Hippocampal formation (tissue), 2 donors: ENCODE measurements around the gene RMND1.
A peak's percentile ranks its signal among the peaks of the same experiment; 100 is the strongest.
"Not testable (repeated sequence)": the region's sequence is repeated elsewhere in the genome, so short reads cannot be mapped to it uniquely, and the experiment has no call there.

Source experiments
- DNase-seq, 2 donors: peaks; one replicate each; lab custom pipeline; 2025; lab: John Stamatoyannopoulos, UW

The RMND1 gene

DNA sequence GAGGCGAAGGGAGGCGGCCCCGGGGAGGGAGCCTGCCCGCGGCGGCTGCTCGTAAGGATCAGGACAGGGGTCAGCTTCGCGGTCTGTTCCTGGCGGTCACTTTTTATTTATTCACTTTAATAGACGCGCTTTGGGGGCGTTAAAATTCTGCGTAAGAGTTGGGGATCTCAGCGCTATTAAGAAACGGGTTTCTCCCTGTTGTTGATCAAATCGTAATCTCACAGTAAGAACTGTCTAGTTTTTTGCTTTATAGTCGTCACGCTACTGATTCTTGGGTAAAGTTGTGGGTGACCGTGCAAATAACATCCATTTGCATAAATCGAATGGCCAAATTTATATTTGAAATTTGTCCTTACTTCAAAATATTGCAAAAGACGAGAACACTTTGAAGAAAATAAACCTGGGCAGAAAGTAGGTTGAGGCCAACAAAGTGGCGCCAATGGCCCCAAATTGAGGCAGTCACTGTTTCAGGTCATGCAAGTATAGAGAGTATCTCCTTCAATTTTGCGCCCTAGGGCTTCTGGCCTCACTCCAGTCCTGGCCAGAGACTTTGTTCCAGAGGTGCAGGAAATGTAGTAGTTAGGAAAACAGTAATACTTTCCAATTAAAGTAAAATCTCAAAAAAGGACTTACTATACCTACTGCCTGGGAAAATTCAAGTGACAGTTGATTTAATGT is 963 bp upstream of the RMND1 start:
- DNase-seq: no peak

DNA sequence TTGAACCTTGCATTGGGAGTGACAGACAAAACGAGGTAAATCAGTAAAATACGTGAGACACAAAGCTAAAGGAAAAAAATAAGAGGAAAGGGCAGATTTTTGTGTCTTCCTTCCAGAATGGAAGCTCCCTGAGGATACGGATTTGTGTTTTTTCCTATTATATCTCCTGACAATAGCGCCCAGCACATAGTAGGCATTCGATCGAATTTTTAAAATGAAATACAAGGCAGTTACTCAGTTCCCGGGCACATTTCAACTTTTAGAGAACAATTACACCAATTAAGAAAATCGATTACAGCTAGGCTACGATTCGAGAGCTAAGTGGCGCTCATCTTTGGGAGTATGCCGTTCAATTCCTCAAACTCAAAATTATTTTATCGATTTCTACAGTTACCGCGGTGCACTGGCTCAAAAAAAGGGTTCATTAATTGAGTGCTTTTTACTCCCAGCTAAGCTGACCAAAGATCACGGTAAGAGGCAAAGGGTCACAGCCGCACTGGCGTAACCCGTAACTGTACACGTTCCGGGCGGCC is 443 bp downstream of the RMND1 start:
- no peak for DNase-seq

- DNase-seq: not testable (repeated sequence)
Measured at GRCh38 chr6:151450928-151451327, 998 bp downstream of the RMND1 start.

DNA sequence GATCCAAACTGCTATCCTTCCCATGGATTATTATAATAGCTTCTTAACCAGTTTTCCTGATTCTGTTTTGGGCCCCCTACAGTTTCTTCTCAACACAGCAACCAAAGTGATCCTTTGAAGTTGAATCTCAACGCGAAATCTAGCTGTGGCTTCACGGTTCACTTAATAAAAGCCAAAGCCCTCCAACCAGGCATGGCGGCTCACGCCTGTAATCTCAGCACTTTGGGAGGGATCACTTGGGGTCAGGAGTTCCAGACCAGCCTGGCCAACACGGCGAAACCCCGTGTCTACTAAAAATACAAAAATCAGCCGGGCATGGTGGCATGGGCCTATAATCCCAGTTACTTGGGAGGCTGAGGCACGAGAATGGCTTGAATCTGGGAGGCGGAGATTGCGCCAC is 3.3 kb downstream of the RMND1 start:
- DNase-seq: no peak

GRCh38 chr6:151447237-151447636 is 4.7 kb downstream of the RMND1 start:
- DNase-seq: no peak

- DNase-seq: no peak
Measured at GRCh38 chr6:151445482-151445881, 6.4 kb downstream of the RMND1 start.

DNA sequence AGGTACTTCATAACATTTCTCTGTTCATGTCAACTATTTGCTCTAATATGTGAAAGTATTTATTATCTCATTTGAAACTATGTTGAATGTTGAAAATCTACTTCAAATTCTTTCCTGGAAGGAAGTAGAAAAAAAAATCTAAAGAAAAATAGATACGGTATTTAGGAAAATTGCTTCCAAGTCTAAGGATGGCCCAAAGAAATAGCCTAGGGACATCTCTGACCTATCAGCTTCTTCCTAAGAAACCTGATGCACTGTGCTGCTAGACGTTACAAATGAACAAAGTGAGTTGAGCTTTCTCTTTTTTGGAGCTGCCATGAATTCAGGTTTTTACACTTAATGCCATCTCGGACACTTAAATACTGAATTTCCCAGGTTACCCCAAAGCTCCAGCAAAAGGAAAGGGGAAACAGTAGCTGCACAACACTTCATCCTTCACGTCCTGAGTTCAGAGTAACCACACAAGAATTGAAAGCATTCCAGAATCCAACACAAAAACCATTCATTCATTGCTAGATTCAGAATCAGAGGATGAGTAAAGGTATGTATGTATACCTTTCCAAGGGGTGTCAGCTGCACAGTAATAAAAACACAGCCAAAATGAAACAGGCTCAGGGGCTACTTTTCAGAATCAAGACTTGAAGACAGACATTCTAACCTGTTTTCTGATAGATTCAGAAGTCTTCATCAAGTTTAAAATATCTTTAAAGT is 7.9 kb downstream of the RMND1 start:
- DNase-seq: no peak

- no peak for DNase-seq
Measured at GRCh38 chr6:151443454-151443853, 8.5 kb downstream of the RMND1 start.

DNA sequence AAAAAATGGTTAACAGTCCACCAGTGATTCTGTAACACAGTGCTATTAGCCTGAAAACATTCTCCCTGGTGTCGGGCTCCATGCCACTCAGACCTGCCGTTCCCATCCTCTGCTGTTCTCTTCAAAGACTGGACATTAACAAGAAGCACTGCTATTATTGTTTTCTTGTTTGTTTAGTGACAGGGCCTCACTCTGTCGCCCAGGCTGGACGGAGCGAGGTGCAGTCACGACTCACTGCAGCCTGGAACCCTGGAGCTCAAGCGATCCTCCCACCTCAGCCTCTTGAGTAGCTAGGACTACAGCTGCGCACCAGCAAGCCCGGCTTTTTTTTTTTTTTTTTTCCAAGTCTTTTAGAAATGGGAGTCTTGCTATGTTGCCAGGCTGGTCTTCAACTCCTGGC is 9.6 kb downstream of the RMND1 start:
- no peak for DNase-seq

GRCh38 chr6:151441390-151442166 is 10.3 kb downstream of the RMND1 start:
- DNase-seq: no peak

GRCh38 chr6:151440930-151441329 is 11.0 kb downstream of the RMND1 start:
- DNase-seq: no peak

DNA sequence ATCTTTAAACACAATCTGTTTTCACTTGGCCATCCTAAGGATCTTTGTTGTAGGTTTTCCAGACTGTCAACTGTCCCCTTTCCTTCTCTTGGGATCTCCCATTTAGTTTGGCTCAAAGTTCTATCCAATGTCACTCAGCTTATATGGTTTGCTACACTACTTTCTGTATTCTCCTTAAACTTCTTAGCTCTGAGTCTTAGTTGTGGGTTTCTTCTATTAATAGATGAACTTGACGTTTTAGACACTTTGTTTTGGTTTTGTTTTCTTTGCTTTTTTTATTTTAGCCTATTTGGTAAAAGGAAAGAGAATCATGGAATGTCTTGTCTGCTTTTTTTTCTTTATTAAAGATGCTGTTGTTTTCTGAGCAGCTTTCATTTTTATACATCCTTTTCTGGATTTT is 11.4 kb downstream of the RMND1 start:
- DNase-seq: no peak

- no peak for DNase-seq
Measured at GRCh38 chr6:151437401-151437800, 14.5 kb downstream of the RMND1 start.

DNA sequence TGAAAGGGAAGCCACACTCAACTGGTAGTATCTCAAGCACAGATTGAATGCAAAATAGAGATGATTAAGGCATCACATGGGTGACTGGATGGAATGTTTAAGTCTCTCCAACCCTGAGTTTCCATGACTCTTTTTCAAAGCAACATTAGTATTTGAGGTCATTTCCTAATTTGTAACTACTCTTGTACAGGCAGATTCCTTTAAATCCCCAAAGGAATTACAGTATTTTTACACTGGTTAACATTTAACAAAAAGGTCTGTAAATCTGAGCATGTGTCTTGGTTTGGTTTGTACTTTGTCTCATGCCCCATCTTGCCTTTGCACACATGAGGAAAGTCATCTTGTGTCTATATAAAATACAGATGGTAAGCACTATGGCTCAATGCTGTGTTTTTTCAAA is 15.1 kb downstream of the RMND1 start:
- DNase-seq: no peak

- DNase-seq: no peak
Measured at GRCh38 chr6:151436300-151436699, 15.6 kb downstream of the RMND1 start.

DNA sequence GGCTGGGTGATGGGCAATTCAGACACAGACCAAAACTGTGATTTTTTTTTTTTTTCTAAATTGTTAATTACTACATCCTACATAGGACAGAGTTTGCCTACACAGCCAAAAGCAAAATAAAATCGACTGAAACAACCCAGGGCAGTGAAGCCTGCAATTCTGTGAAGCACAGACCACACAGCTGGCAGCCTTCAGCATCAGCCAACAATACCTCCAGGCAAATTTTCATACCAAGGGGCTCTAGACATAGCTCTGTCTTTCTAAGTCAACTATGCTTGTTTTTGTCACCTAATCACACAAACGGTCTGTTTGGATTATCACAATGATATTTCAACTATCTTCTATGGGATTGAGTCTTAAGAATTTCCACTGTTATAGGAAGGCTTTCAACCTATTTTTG is 17.6 kb downstream of the RMND1 start:
- DNase-seq: no peak

GRCh38 chr6:151432651-151433050 is 19.3 kb downstream of the RMND1 start:
- DNase-seq: no peak

GRCh38 chr6:151431337-151431736 is 20.6 kb downstream of the RMND1 start:
- DNase-seq: no peak

GRCh38 chr6:151430886-151431285 is 21.0 kb downstream of the RMND1 start:
- DNase-seq: no peak

DNA sequence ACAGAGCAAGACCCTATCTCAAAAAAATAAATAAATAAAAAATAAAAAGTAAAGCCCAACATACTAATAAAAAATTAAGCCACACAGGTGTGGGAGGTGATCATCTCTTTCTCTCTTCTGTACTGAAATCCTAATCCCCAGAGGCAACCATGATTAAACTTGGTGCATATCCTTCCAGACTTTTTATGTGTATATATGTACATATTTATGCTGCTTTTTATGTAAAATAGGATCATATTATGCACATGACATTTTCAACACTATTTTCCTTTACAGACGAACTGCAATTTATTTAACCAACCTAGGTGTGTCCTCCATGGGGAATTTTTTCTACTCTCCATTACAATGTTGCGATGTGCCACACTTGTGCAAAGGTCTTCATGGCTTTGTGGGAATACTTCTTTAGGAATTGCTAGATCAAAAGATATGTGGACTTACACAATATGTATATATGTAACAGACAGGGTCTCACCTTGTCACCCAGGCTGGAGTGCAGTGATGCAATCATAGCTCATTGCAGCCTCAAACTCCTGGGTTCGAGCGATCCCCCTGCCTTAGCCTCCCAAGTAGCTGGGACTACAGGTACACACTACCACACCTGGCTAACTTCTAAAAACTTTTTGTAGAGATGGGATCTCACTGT is 23.7 kb downstream of the RMND1 start:
- no peak for DNase-seq

DNA sequence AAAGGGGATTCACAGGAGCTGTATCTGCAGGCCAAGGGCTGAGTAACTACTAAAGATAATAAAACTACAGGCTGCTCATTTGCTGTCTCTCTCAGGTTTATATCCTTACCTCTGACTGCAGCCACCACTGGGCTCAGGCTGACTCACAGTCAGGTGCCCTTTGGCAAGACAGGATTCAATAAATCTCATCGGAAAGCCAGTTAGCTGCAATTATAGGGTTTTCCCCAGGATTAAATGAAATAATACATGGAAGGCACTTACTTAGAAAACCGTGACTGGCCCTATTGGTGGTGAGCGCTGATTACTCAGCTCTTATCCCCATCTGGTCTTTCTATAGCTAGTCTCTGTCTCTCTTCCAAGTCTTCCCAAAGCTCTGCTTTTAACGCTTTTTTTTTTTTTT is 26.4 kb downstream of the RMND1 start:
- no peak for DNase-seq

DNA sequence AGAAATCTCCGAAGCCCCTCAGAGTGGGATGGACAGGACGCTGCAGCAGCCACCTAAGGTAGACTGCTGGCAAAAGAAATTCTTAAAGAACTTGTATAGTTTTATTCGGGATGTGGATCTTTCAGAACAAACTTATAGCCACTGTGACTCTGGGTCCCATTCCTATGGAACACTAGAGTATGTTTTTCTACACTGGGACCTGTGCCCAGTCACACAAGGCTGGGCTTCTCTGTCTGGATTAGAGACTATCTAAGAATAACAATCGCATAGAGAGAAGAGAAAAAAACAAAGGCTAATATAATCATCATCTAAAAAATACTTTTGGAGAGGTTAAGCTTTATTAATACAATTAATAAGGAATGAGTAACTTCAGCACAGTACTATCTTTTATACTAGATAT is 28.9 kb downstream of the RMND1 start:
- peak in 1 of 2 donors; percentile 15 for DNase-seq
